Measurements from ENCODE around the gene POPDC2. TPM values are rescaled to one million over a fixed set of nuclear protein-coding genes. Genes with fewer than 3 reads are reported as not detected.
A peak's percentile ranks its signal among the peaks of the same experiment; 100 is the strongest.

Gene POPDC2
- total and polyA plus RNA-seq, 10 of the 15 experiments (the other 5 are each of a cell fraction or from before 2014, with no cell fraction given), result 1.8 to 12.7 (median 3.5) TPM

- no peak for TF ChIP-seq NKRF (conservative IDR thresholded peaks at IDR 0.05)
- peak; percentile 72 for TF ChIP-seq PKNOX1 (IDR thresholded peaks at IDR 0.05)
- TF ChIP-seq IKZF1 (conservative IDR thresholded peaks at IDR 0.05), result peak; percentile 41; the same call in 1 of the 2 replicates
- no peak for TF ChIP-seq CHD2 (IDR thresholded peaks at IDR 0.05; ENCODE audit: borderline replicate concordance, low read depth, low read length)
- no peak for TF ChIP-seq IKZF2 (IDR thresholded peaks at IDR 0.05)
- no peak for TF ChIP-seq RB1 (IDR thresholded peaks at IDR 0.05; ENCODE audit: borderline replicate concordance)
- no peak for TF ChIP-seq E4F1 (IDR thresholded peaks at IDR 0.05; ENCODE audit: borderline replicate concordance, partially characterized antibody)
- TF ChIP-seq BCLAF1 (IDR thresholded peaks at IDR 0.05), result no peak
- TF ChIP-seq ZNF687 (IDR thresholded peaks at IDR 0.05), result peak; percentile 48; the same call in 1 of the 2 replicates
- TF ChIP-seq FOXK2 (IDR thresholded peaks at IDR 0.05), result no peak
- no peak for TF ChIP-seq PAX5 (IDR thresholded peaks at IDR 0.05; ENCODE audit: borderline replicate concordance, low read depth, low read length)
- TF ChIP-seq TCF12 (IDR thresholded peaks at IDR 0.05; ENCODE audit: low read depth, low read length), result 0 out of 2 replicates have a peak, but pooled peaks have one; percentile 43
- no peak for TF ChIP-seq YBX1 (IDR thresholded peaks at IDR 0.05)
Measured at GRCh38 chr3:119595639-119596334, 64.6 kb downstream of the POPDC2 start (continued).
